ENCODE results near the gene ATP1B1.

The ATP1B1 gene

GRCh38 chr1:169126335-169126734 is 19.8 kb downstream of the ATP1B1 start:
- TF ChIP-seq, protein P1, sequence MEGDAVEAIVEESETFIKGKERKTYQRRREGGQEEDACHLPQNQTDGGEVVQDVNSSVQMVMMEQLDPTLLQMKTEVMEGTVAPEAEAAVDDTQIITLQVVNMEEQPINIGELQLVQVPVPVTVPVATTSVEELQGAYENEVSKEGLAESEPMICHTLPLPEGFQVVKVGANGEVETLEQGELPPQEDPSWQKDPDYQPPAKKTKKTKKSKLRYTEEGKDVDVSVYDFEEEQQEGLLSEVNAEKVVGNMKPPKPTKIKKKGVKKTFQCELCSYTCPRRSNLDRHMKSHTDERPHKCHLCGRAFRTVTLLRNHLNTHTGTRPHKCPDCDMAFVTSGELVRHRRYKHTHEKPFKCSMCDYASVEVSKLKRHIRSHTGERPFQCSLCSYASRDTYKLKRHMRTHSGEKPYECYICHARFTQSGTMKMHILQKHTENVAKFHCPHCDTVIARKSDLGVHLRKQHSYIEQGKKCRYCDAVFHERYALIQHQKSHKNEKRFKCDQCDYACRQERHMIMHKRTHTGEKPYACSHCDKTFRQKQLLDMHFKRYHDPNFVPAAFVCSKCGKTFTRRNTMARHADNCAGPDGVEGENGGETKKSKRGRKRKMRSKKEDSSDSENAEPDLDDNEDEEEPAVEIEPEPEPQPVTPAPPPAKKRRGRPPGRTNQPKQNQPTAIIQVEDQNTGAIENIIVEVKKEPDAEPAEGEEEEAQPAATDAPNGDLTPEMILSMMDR (conservative IDR thresholded peaks at IDR 0.05; ENCODE audit: low read depth), result no peak
- no peak for DNase-seq (ENCODE audit: low spot score)
- ChIA-PET POLR2A (ENCODE audit: low non-redundant PET) (no interaction called here), CTCF (interaction anchor here (0.6 kb wide), 1 partner anchor 25 kb away, joined by 3 read pairs; no protein-coding TSS in a partner anchor)
- no peak overlapping the region for H3K27ac ChIP-seq

DNA sequence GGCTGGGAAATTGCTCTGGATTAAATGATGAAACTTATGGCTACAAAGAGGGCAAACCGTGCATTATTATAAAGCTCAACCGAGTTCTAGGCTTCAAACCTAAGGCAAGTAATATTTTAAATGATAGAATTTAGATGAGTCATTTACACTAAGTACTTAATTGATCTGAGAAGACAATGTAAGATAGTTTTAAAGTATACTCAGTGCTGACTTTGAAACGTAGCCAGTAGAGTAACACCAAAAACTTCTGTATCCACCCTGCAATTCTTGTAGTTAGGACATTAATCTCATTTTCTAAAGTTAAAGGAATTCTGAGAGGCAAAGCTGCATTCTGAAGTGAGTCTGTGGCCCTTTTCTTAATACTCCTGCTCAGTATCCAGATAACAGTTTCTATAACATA is 20.8 kb downstream of the ATP1B1 start:
- TF ChIP-seq, protein P1 (conservative IDR thresholded peaks at IDR 0.05; ENCODE audit: low read depth), result no peak
- CTCF ChIA-PET, result no interaction called here
- H3K27ac ChIP-seq, result no peak overlapping the region
- DNase-seq (ENCODE audit: low spot score), result no peak
- POLR2A ChIA-PET (ENCODE audit: low non-redundant PET), result no interaction called here

DNA sequence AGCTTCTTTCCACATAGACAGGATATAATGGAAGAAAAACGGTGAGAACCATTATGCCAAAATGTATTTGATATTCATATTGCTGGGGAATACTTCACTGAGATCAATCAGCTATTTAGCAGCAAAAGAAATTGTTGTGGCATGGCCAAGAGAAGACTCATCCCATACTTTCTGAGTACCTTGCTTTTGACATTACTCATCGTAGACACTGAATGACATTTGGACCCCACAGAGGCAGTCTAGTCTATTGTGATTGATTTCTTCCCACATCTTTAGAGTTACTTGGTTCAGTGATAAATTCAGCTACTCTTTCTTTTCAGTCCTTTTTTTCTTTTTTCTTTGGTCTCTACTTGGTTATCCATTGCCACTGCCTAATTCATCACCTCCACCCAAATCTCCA is 22.1 kb downstream of the ATP1B1 start:
- DNase-seq (ENCODE audit: low spot score), result no peak
- TF ChIP-seq, protein P1 (conservative IDR thresholded peaks at IDR 0.05; ENCODE audit: low read depth), result no peak
- POLR2A ChIA-PET (ENCODE audit: low non-redundant PET), result no interaction called here
- CTCF ChIA-PET, result no interaction called here
- no peak overlapping the region for H3K27ac ChIP-seq

GRCh38 chr1:169129109-169129784 is 22.8 kb downstream of the ATP1B1 start:
- CTCF ChIA-PET, result no interaction called here
- TF ChIP-seq, protein P1 (conservative IDR thresholded peaks at IDR 0.05; ENCODE audit: low read depth), result no peak
- no peak overlapping the region for H3K27ac ChIP-seq
- POLR2A ChIA-PET (ENCODE audit: low non-redundant PET), result no interaction called here
- no peak for DNase-seq (ENCODE audit: low spot score)

- TF ChIP-seq, protein P1 (conservative IDR thresholded peaks at IDR 0.05; ENCODE audit: low read depth), result no peak
- no peak for DNase-seq (ENCODE audit: low spot score)
- ChIA-PET CTCF (interaction anchor here (0.6 kb wide), 1 partner anchor 188 kb away, joined by 3 read pairs; no protein-coding TSS in a partner anchor), POLR2A (ENCODE audit: low non-redundant PET) (no interaction called here)
- no peak overlapping the region for H3K27ac ChIP-seq
Observed at GRCh38 chr1:169130683-169131082, 24.2 kb downstream of the ATP1B1 start.

DNA sequence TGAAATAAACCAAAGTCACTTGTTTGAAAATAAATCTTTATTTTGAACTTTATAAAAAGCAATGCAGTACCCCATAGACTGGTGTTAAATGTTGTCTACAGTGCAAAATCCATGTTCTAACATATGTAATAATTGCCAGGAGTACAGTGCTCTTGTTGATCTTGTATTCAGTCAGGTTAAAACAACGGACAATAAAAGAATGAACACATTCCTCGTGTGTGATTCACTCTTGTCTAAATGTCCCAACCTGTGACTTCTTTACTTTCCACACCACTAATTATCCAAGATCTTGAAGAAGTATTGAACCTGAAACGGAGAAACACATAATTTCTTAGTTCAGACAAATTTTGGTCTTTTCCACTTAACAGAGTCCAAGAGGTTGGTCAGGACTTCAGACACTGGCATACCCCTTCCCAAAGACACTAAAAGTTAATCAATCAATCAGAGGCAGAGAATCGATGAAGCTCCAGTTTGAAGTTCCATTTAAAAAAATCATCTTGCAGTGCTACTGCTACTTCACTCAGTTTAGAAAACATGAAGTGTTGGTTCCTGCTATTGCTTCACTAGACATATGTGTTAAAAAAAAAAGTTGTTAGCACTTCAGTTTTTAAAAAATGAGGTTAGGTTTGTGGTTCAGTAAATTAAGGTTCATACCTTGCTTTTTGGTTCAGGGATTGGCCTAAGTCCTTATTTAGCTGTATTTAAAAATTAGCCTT is 26.2 kb downstream of the ATP1B1 start:
- TF ChIP-seq, protein P1 (conservative IDR thresholded peaks at IDR 0.05; ENCODE audit: low read depth), result no peak
- CTCF ChIA-PET, result interaction anchor here (1.0 to 1.5 kb wide), 2 partner anchors 22 to 216 kb away, joined by 3 to 7 read pairs; no protein-coding TSS in a partner anchor
- no peak overlapping the region for H3K27ac ChIP-seq
- no peak for DNase-seq (ENCODE audit: low spot score)
- POLR2A ChIA-PET (ENCODE audit: low non-redundant PET), result no interaction called here

Measured in RWPE1 (cell line).